Measurements from ENCODE around the gene SLC12A8. TPM values are rescaled to one million over a fixed set of nuclear protein-coding genes. Genes with fewer than 3 reads are reported as not detected.

SLC12A8 gene
- total RNA-seq, 1 donor from 2014 or later: 8.0 TPM

GRCh38 chr3:125079675-125080045 is 132.9 kb downstream of the SLC12A8 start:
- H3K4me1 Mint-ChIP-seq: no peaks in the 10 kb centered on the region
- no peak overlapping the region for H3K4me3 Mint-ChIP-seq
- H3K9me3 Mint-ChIP-seq: no peaks in the 10 kb centered on the region
- H3K36me3 Mint-ChIP-seq: peaks cover 5% of the 10 kb centered on the region
- no peak for TF ChIP-seq CTCF (IDR thresholded peaks at IDR 0.05; ENCODE audit: unreplicated experiment)
- H3K27me3 Mint-ChIP-seq (ENCODE audit: low read depth): no peaks in the 10 kb centered on the region
- DNase-seq (ENCODE audit: low spot score in 2 of 2, unreplicated experiment in 2 of 2): no peak
- no peak overlapping the region for H3K27ac Mint-ChIP-seq

GRCh38 chr3:125078951-125079674 is 133.4 kb downstream of the SLC12A8 start:
- no peak for DNase-seq (ENCODE audit: low spot score in 2 of 2, unreplicated experiment in 2 of 2)

DNA sequence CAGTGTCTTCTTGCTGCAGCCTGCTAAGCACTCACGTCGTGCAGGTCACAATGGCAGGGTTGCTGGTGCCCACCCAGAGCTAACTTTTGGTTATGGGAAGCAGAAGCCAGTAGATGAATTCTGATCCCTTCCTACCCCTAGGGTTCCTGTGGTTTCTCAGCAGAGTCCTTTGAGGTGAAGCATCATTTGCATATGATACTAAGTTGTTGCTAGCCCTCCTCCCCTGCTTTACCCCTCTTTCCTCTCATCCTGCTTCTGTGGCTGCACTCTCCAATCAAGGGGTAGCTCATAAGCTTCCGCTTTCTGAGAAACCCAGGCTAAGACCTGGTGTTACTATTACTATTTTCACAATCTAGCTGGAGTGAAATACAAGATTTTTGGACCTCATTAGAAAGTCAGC is 134.7 kb downstream of the SLC12A8 start:
- Mint-ChIP-seq H3K4me1 (no peaks in the 10 kb centered on the region), H3K36me3 (peaks cover 2% of the 10 kb centered on the region), H3K27me3 (ENCODE audit: low read depth) (no peaks in the 10 kb centered on the region), H3K4me3 (no peak overlapping the region), H3K27ac (no peak overlapping the region), H3K9me3 (no peaks in the 10 kb centered on the region)
- TF ChIP-seq CTCF (IDR thresholded peaks at IDR 0.05; ENCODE audit: unreplicated experiment): no peak
- DNase-seq (ENCODE audit: low spot score in 2 of 2, unreplicated experiment in 2 of 2): no peak

More at GRCh38 chr3:125078951-125079674, 133.4 kb downstream of the SLC12A8 start:
- H3K36me3 Mint-ChIP-seq: peaks cover 5% of the 10 kb centered on the region
- TF ChIP-seq CTCF (IDR thresholded peaks at IDR 0.05; ENCODE audit: unreplicated experiment): no peak
- no peaks in the 10 kb centered on the region for H3K9me3 Mint-ChIP-seq
- no peak overlapping the region for H3K27ac Mint-ChIP-seq
- H3K4me1 Mint-ChIP-seq: no peaks in the 10 kb centered on the region
- no peak overlapping the region for H3K4me3 Mint-ChIP-seq
- H3K27me3 Mint-ChIP-seq (ENCODE audit: low read depth): no peaks in the 10 kb centered on the region

DNA sequence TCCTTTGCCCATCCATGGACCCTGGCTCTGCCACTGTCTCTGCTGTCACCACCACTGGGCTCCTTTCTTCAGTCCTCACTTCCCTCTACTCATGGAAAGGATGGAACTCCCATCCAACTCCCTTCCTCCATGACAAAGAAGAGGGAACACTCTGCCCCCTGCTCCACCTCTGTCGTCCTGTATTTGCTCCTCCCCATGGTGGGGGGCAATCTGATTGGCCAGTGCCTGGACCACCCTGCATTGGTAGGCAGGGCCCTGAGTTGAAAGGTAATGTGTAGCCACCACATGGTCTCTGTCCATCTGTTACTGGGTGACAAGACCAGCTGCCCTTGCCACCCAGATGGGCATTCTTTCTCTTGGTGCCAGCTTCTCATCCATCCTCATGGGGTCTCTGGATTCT is 136.1 kb downstream of the SLC12A8 start:
- Mint-ChIP-seq H3K27ac (no peak overlapping the region), H3K9me3 (no peaks in the 10 kb centered on the region), H3K36me3 (peaks cover 2% of the 10 kb centered on the region), H3K27me3 (ENCODE audit: low read depth) (no peaks in the 10 kb centered on the region), H3K4me1 (no peaks in the 10 kb centered on the region), H3K4me3 (no peak overlapping the region)
- DNase-seq (ENCODE audit: low spot score in 2 of 2, unreplicated experiment in 2 of 2): no peak
- no peak for TF ChIP-seq CTCF (IDR thresholded peaks at IDR 0.05; ENCODE audit: unreplicated experiment)

GRCh38 chr3:125075738-125076137 is 136.8 kb downstream of the SLC12A8 start:
- peaks cover 2% of the 10 kb centered on the region for H3K36me3 Mint-ChIP-seq

More at GRCh38 chr3:125075738-125076137, 136.8 kb downstream of the SLC12A8 start:
- no peaks in the 10 kb centered on the region for H3K27me3 Mint-ChIP-seq (ENCODE audit: low read depth)
- DNase-seq (ENCODE audit: low spot score in 2 of 2, unreplicated experiment in 2 of 2): no peak
- H3K4me1 Mint-ChIP-seq: no peaks in the 10 kb centered on the region
- no peaks in the 10 kb centered on the region for H3K9me3 Mint-ChIP-seq
- H3K4me3 Mint-ChIP-seq: no peak overlapping the region
- no peak for TF ChIP-seq CTCF (IDR thresholded peaks at IDR 0.05; ENCODE audit: unreplicated experiment)
- no peak overlapping the region for H3K27ac Mint-ChIP-seq

Measured in mesothelial cell of epicardium (in vitro differentiated cells).